GM21786 (cell line): Measurements from ENCODE around the gene ARVCF.

ENCODE experiments used
- ATAC-seq: cut with Tn5 transposase; IDR thresholded peaks from one replicate; pipeline ENCODE4 v1.9.1; 2021; ENCODE audit not compliant: unreplicated experiment

The ARVCF gene

DNA sequence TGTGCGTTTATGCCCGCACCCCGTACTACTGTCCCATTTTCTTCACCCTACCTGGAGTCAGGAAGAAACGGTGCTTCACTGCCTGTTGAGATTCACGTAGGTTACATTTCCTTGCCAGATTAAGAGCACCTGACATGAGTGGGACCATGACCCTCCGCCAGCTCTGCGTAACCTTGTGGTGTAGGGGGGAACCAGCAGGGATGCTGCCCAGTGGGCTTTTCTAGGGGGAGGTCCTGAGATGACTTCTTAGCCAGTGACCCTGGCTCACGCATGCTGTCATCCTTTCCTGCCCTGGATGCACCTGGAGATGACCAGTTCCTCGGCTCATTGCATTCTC is 967 bp upstream of the ARVCF start:
- ATAC-seq: no peak

- no peak for ATAC-seq
Observed at GRCh38 chr22:20015971-20016733, 471 bp downstream of the ARVCF start.

- ATAC-seq: no peak
Observed at GRCh38 chr22:20015187-20015625, 1.4 kb downstream of the ARVCF start.

DNA sequence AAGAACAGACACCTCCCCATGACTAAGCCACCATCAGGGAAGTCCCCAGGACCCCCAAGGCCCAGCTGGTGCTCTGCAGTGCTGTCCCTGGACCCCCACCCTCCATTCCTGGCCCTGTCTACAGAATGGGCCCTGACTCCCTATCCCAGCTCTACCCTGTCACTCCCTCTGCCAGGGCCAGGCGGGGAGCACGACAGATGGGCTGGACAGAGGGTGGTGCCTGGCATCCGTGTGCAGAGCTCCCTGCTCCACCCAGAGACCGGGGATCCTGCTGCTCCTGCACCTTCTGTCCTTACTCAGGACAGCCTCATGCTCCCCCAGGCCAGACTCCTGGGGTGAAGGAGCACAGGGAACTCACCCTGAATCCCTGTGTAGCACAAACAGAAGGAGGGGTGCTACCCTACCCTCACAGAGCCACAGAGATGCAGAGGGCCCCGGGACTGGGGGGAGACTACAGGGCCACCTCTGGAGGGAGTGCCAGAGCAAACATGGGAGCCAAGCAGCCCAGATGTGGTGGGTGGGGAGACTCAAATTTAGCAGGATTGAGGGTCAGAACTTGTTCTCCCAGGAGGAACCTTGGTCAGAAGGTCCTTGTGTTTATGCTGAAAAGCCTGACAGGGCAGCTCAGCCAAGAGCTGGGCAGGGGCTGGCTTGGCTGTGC is 2.0 kb downstream of the ARVCF start:
- ATAC-seq: no peak

- no peak for ATAC-seq
Observed at GRCh38 chr22:20013382-20013871, 3.2 kb downstream of the ARVCF start.

GRCh38 chr22:20012741-20013331 is 3.8 kb downstream of the ARVCF start:
- ATAC-seq: no peak

GRCh38 chr22:20011993-20012740 is 4.5 kb downstream of the ARVCF start:
- ATAC-seq: no peak

GRCh38 chr22:20011123-20011992 is 5.3 kb downstream of the ARVCF start:
- no peak for ATAC-seq

- ATAC-seq: no peak
Observed at GRCh38 chr22:20010307-20011122, 6.1 kb downstream of the ARVCF start.

- no peak for ATAC-seq
Observed at GRCh38 chr22:20009582-20010306, 6.9 kb downstream of the ARVCF start.

DNA sequence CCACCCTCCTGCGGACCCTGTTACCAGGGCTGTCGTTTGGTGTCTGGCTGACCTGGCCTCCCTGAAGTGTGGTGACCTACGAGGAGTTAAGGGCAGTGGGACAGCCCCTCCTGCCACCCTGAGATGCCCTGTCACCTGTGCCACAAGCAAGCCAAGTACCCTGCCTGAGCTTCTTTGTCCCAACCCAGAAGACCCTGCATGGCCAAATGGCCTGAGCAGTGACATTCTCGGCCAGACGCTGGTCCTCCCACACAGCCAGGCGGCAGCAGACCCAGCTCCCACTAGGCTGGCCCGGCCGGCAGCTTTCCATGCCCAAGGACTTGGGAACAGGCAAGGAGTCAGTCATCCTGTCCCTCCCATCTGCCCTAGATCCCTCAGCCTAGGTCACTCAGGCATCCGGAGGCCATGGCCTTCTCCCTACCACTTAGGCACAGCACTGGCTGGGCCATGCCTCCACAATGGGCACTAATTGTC is 7.6 kb downstream of the ARVCF start:
- no peak for ATAC-seq

GRCh38 chr22:20008221-20008995 is 8.2 kb downstream of the ARVCF start:
- no peak for ATAC-seq

DNA sequence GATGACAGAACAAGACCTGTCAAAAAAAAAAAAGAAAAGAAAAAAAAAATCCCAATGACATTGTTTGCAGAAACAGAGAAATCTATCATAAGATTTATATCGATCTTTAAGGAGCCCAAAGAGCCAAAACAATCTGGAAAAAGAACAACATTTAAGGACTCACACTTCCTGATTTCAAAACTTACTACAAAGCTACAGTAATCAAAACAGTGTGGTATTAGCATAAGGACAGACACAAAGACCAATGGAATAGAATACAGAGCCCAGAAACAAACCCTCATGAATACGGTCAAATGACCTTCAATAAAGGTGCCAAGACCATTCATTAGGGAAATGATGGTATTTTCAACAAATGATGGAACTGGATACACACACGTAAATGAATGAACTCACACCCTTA is 12.2 kb downstream of the ARVCF start:
- no peak for ATAC-seq

- ATAC-seq: no peak
Observed at GRCh38 chr22:20003304-20003703, 13.3 kb downstream of the ARVCF start.

DNA sequence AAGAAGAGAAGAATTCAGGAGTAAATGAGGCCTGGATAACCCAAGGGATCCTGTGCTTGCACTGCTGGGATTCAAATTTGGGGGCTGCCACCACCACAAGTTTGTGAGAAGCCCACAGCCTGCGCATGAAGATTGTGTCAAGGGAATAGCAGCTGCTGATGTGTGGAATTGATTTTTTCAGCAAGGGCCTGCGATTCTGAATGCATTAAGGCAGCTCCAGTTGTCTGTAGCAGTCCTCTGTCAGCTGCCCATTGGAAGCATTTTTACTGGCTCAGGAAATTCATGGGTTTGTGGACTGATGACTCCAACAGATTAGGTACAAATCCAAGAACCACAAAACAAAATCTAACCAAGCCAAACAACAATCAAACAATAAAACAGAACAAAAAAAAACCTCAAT is 14.0 kb downstream of the ARVCF start:
- no peak for ATAC-seq

- no peak for ATAC-seq
Observed at GRCh38 chr22:20002128-20002527, 14.5 kb downstream of the ARVCF start.

DNA sequence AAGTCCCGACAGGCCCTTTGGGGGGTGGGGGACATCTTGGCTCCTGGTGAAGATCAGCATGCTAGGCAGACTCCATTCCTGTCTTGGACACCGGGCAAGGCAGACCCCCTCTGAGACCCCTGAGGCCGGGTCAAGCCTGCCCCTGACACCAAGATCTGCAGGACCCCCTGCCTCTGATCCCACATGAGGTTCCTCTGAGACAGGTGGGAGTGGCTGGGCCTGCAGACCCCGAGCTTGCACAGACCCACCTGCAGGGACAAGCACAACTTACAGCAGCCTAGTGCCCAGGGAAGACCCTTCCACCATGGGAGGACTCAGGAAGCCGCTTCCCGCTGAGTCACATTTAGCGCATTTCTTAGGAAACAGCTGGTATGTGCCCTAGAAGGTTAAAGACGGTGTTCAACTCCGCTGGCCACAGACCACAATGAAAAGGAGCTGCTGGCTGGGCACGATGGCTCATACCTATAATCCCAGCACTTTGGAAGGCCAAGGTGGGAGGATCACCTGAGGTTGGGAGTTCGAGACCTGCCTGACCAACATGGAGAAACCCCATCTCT is 15.5 kb downstream of the ARVCF start:
- no peak for ATAC-seq
